H1 (cell line): ENCODE results near the gene FGF14. TPM values are rescaled to one million over a fixed set of nuclear protein-coding genes. Genes with fewer than 3 reads are reported as not detected.

ENCODE experiments used
- CTCF ChIA-PET: fragments of 300-600 bp; sonication (Branson Sonifier 250); formaldehyde crosslinking; loops from one replicate; lab custom pipeline; 2021; ENCODE audit not compliant: partially characterized antibody; lab: Charles Lee
- POLR2A ChIA-PET: fragments of 300-600 bp; sonication (Branson Sonifier 250); formaldehyde crosslinking; loops from one replicate; lab custom pipeline; 2021; ENCODE audit warnings: inconsistent platforms; ENCODE audit not compliant: partially characterized antibody; lab: Charles Lee
- DNase-seq, 2 experiments: peaks; one replicate each; pipeline versions ENCODE4 v3.0.0 to v3.0.0-alpha.2; 2010 to 2022; ENCODE audit warnings: low spot score in 2 of 2, low read depth in 1 of 2, mixed read lengths in 1 of 2
- FAIRE-seq: peaks from 2 replicates; lab custom pipeline; 2011; peaks lifted over from hg19 to GRCh38; lab: Jason Lieb, UNC
- H2AFZ ChIP-seq: 2 replicates; pipeline ENCODE4 v1.8.1; 2012; ENCODE audit warnings: low read length, inconsistent platforms
- H2AK5ac ChIP-seq: 2 replicates; pipeline ENCODE4 v1.6.1; 2013; ENCODE audit warnings: low read depth, low read length
- H2BK120ac ChIP-seq: replicated peaks from 2 replicates; pipeline ENCODE3; 2013; ENCODE audit warnings: low read depth, low read length, inconsistent platforms
- H2BK12ac ChIP-seq: 2 replicates; pipeline ENCODE4 v1.6.1; 2013; ENCODE audit warnings: low read depth, low read length
- H2BK15ac ChIP-seq: 2 replicates; pipeline ENCODE4 v1.6.1; 2013; ENCODE audit warnings: low read length
- H2BK20ac ChIP-seq: 2 replicates; pipeline ENCODE4 v1.6.1; 2013; ENCODE audit warnings: low read length
- H2BK5ac ChIP-seq: 2 replicates; pipeline ENCODE4 v1.6.1; 2013; ENCODE audit warnings: low read depth, low read length
- H3K14ac ChIP-seq: 2 replicates; pipeline ENCODE4 v1.6.1; 2013; ENCODE audit warnings: inconsistent platforms; ENCODE audit not compliant: insufficient read length
- H3K18ac ChIP-seq: 2 replicates; pipeline ENCODE4 v1.6.1; 2013; ENCODE audit warnings: low read length; ENCODE audit errors: extremely low read depth
- H3K23ac ChIP-seq: 2 replicates; pipeline ENCODE4 v1.6.1; 2013; ENCODE audit warnings: inconsistent platforms; ENCODE audit not compliant: insufficient read length
- H3K23me2 ChIP-seq: 2 replicates; pipeline ENCODE4 v1.6.1; 2013; ENCODE audit warnings: low read depth, low read length
- H3K27ac ChIP-seq: 2 replicates; pipeline ENCODE4 v1.6.1; 2011; ENCODE audit warnings: low read depth, low read length, inconsistent platforms
- H3K27me3 ChIP-seq, 4 experiments: replicated peaks in 1 of 4; 1 replicate in 1 of 4; 2 replicates in 3 of 4; pipeline versions ENCODE4 v1.6.1 to v1.8.1; 2011 to 2013; ENCODE audit warnings: low read length in 3 of 4, mild to moderate bottlenecking in 3 of 4, inconsistent platforms in 2 of 4, mixed read lengths in 2 of 4, moderate library complexity in 1 of 4; ENCODE audit not compliant: control insufficient read depth in 3 of 4, insufficient read depth in 3 of 4; ENCODE audit errors: extremely low read depth in 1 of 4
- H3K36me3 ChIP-seq, 4 experiments: 2 replicates each; pipeline versions ENCODE4 v1.6.1 to v1.8.1; 2011 to 2013; ENCODE audit warnings: mild to moderate bottlenecking in 4 of 4, low read length in 3 of 4, moderate library complexity in 2 of 4, control low read depth in 1 of 4, inconsistent platforms in 1 of 4; ENCODE audit not compliant: insufficient read depth in 4 of 4, control insufficient read depth in 2 of 4
- H3K4ac ChIP-seq: replicated peaks from 2 replicates; pipeline ENCODE3; 2013; ENCODE audit warnings: low read length, low read depth, mixed read lengths, inconsistent platforms; ENCODE audit not compliant: insufficient read length
- H3K4me1 ChIP-seq, 4 experiments: replicated peaks in 1 of 4; 1 replicate in 1 of 4; 2 replicates in 3 of 4; pipeline versions ENCODE4 v1.6.1 to v1.8.1; 2011 to 2013; ENCODE audit warnings: low read length in 3 of 4, inconsistent platforms in 2 of 4, mixed read lengths in 1 of 4; ENCODE audit not compliant: insufficient read depth in 4 of 4, control insufficient read depth in 3 of 4
- H3K4me2 ChIP-seq, 2 experiments: 2 replicates each; pipeline versions ENCODE4 v1.6.1 to v1.8.1; 2011 to 2013; ENCODE audit warnings: low read depth in 2 of 2, low read length in 2 of 2, control low read depth in 1 of 2, inconsistent platforms in 1 of 2, mild to moderate bottlenecking in 1 of 2; ENCODE audit not compliant: insufficient read depth in 1 of 2
- H3K4me3 ChIP-seq, 4 experiments: fragments of 200-600, 300-600 bp in 1 of 4; sonication (generic), shearing (Covaris generic), sonication (Bioruptor Twin) in 1 of 4; 2 replicates each; pipeline versions ENCODE4 v1.5.1 to v1.8.1; 2011 to 2016; ENCODE audit warnings: low read length in 4 of 4, low read depth in 3 of 4, control low read depth in 2 of 4, inconsistent platforms in 2 of 4, mild to moderate bottlenecking in 2 of 4, mixed read lengths in 1 of 4, moderate library complexity in 1 of 4; ENCODE audit not compliant: insufficient read depth in 2 of 4; ENCODE audit errors: extremely low read depth in 1 of 4
- H3K56ac ChIP-seq: replicated peaks from 2 replicates; pipeline ENCODE3; 2013; ENCODE audit warnings: low read depth, mild to moderate bottlenecking, mixed read lengths, low read length, inconsistent platforms; ENCODE audit not compliant: insufficient read length
- H3K79me1 ChIP-seq: 2 replicates; pipeline ENCODE4 v1.6.1; 2013; ENCODE audit warnings: low read depth, low read length, control low read depth
- H3K79me2 ChIP-seq, 2 experiments: 2 replicates each; pipeline versions ENCODE4 v1.6.1 to v1.8.1; 2012 to 2013; ENCODE audit warnings: low read length in 2 of 2, mild to moderate bottlenecking in 2 of 2, inconsistent platforms in 1 of 2; ENCODE audit not compliant: insufficient read depth in 2 of 2, control insufficient read depth in 1 of 2
- H3K9ac ChIP-seq, 4 experiments: replicated peaks in 1 of 4; 1 replicate in 1 of 4; 2 replicates in 3 of 4; pipeline versions ENCODE4 v1.6.1 to v1.8.1; 2011 to 2013; ENCODE audit warnings: low read depth in 3 of 4, low read length in 3 of 4, control low read depth in 2 of 4, mild to moderate bottlenecking in 2 of 4, moderate library complexity in 2 of 4, inconsistent platforms in 1 of 4; ENCODE audit errors: extremely low read depth in 1 of 4
- H3K9me3 ChIP-seq, 2 experiments: 2 replicates each; pipeline versions ENCODE4 v1.6.1 to v1.8.1; 2012 to 2013; ENCODE audit warnings: mild to moderate bottlenecking in 2 of 2, moderate library complexity in 2 of 2, control low read depth in 1 of 2, inconsistent platforms in 1 of 2, low read depth in 1 of 2, low read length in 1 of 2, mixed read lengths in 1 of 2; ENCODE audit not compliant: insufficient read depth in 2 of 2
- H4K20me1 ChIP-seq, 2 experiments: replicated peaks in 1 of 2; 2 replicates each; pipeline versions ENCODE3 to v1.8.1; 2011 to 2013; ENCODE audit warnings: inconsistent platforms in 2 of 2, low read length in 2 of 2, mild to moderate bottlenecking in 1 of 2; ENCODE audit not compliant: insufficient read depth in 2 of 2, control insufficient read depth in 1 of 2
- H4K5ac ChIP-seq: 2 replicates; pipeline ENCODE4 v1.6.1; 2013; ENCODE audit warnings: low read length, low read depth, mixed read lengths, inconsistent platforms; ENCODE audit not compliant: insufficient read length
- H4K8ac ChIP-seq: 2 replicates; pipeline ENCODE4 v1.8.0; 2013; ENCODE audit warnings: mild to moderate bottlenecking, moderate library complexity, low read length, inconsistent platforms; ENCODE audit not compliant: insufficient read depth; ENCODE audit errors: extremely low read depth
- H4K91ac ChIP-seq: replicated peaks from 2 replicates; pipeline ENCODE3; 2013; ENCODE audit warnings: low read length, mixed read lengths, inconsistent platforms; ENCODE audit not compliant: insufficient read length
- GTF2F1 ChIP-seq: IDR thresholded peaks from 2 replicates; pipeline ENCODE4 v1.6.1; 2012; ENCODE audit warnings: low read depth, low read length, improper control_type of control experiment, borderline replicate concordance
- WGBS, 2 experiments: shearing (Covaris generic) in 1 of 2; methylation state at CpG; one replicate each; pipeline versions ENCODE4 v1.1.6 to v1.1.7; 2013 to 2015; ENCODE audit warnings: low lambda C conversion rate in 2 of 2, mixed read lengths in 2 of 2, inconsistent platforms in 1 of 2, low coverage in 1 of 2, missing lambda C conversion rate in 1 of 2; ENCODE audit not compliant: insufficient replicate concordance in 2 of 2, insufficient coverage in 1 of 2, insufficient read length in 1 of 2; ENCODE audit errors: extremely low coverage in 1 of 2, missing lambda C conversion rate in 1 of 2; 5-methylcytosine and 5-hydroxymethylcytosine counted together
- polyA plus RNA-seq, 7 experiments: library from polyadenylated mRNA; depleted of rRNA in 3 of 7; stranded (reverse) in 5 of 7; unstranded in 2 of 7; fragments of >200 nt in 5 of 7; fragments of 200-250 nt in 2 of 7; gene quantifications; 1 replicate in 5 of 7; 2 replicates in 1 of 7; 4 replicates in 1 of 7; pipeline versions ENCODE4 v1.2.1 to v1.2.3, GENCODE V29; 2011 to 2013; ENCODE audit warnings: missing spikeins in 2 of 7, mixed read lengths in 2 of 7
- total RNA-seq: library from RNA; stranded (reverse); fragmentation: NEBNext Ultra II Directional; extraction: Animal tissue kit (Norgen Biotek cat#: 25700); gene quantifications from 2 replicates; pipeline ENCODE4 v1.2.1, GENCODE V29; 2021

Gene FGF14
- total and polyA plus RNA-seq, 2 of the 8 experiments (the other 6 are each of a cell fraction or from before 2014, with no cell fraction given) = 0.05 to 0.58 TPM

GRCh38 chr13:101985321-101985720, 416.5 kb downstream of the FGF14 start:
- Histone ChIP-seq H2BK5ac (no peak overlapping the region), H3K36me3 (no peaks in the 10 kb centered on the region), H3K18ac (no peak overlapping the region), H2BK120ac (no peak overlapping the region), H3K4me3 (no peak overlapping the region), H3K4me2 (no peak overlapping the region), H3K9ac (no peak overlapping the region), H3K23me2 (no peaks in the 10 kb centered on the region), H2BK20ac (no peak overlapping the region), H4K20me1 (no peaks in the 10 kb centered on the region), H3K9me3 (no peaks in the 10 kb centered on the region), H3K23ac (no peak overlapping the region), H4K5ac (no peak overlapping the region), H3K4ac (no peak overlapping the region), H2AK5ac (no peak overlapping the region), H3K27ac (no peak overlapping the region), H3K14ac (no peak overlapping the region), H2BK12ac (no peak overlapping the region), H2BK15ac (no peak overlapping the region), H3K79me1 (no peaks in the 10 kb centered on the region), H3K27me3 (no peaks in the 10 kb centered on the region), H3K56ac (no peak overlapping the region), H3K79me2 (no peaks in the 10 kb centered on the region), H4K8ac (no peak overlapping the region), H2AFZ (no peak overlapping the region), H4K91ac (no peak overlapping the region), H3K4me1 (no peaks in the 10 kb centered on the region)
- FAIRE-seq = no peak
- no peak for DNase-seq
- ChIA-PET CTCF (interaction anchor here (0.7 to 1.4 kb wide), 2 partner anchors 60 to 106 kb away, joined by 3 read pairs; no protein-coding TSS in a partner anchor), POLR2A (no interaction called here)
- 99% methylated on average over 3 of the region's 3 CpGs; no CpG with 5 or more reads in 1 of the 2 experiments for WGBS, 2 experiments
- TF ChIP-seq GTF2F1 = no peak
